ENCODE data around the gene RAD9A. TPM values are rescaled to one million over a fixed set of nuclear protein-coding genes. Genes with fewer than 3 reads are reported as not detected.
A peak's percentile ranks its signal among the peaks of the same experiment; 100 is the strongest.

The RAD9A gene
- total RNA-seq, 1 experiment from 2014 or later, result 13.8 TPM

DNA sequence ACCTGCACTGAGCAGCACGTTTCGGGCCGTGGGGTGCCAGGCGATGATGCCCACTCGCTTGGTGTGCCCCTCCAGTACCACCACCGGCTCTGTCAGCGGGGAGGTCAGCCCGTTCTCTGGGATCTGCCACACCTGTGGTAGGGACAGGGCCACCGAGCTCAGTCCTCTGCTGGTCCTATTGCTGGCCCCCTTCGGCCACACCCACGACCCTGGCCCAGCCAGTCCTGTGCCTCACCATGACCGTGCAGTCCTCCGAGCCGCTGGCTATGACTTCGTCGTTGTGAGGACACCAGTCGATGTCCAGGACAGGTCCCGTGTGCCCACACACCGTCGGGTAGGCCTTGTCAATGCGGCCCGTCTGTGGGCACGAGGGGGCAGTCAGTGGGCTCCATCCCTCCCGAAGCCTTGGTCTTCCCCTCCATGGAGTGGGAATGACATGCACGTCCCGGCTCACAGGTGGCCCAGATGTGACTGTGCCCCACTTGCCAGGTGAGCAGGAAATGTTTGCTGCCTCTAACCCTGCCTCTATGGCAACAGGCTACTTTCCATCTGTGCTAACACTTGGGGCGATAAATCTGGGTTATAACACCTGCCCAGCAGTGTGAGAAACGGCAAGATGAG is 50.1 kb downstream of the RAD9A start:
- no peaks in the 10 kb centered on the region for H3K27me3 ChIP-seq (replicated peaks)
- DNase-seq (ENCODE audit: low read depth in 1 of 2, low spot score in 2 of 2), result no peak
- H3K9me3 ChIP-seq (replicated peaks), result no peaks in the 10 kb centered on the region
- H3K4me1 ChIP-seq (replicated peaks), result peaks cover 21% of the 10 kb centered on the region
- peak overlapping the region; percentile 76 for H3K4me3 ChIP-seq
- no peak overlapping the region for H3K27ac ChIP-seq
- H3K36me3 ChIP-seq, result peaks cover 60% of the 10 kb centered on the region

DNA sequence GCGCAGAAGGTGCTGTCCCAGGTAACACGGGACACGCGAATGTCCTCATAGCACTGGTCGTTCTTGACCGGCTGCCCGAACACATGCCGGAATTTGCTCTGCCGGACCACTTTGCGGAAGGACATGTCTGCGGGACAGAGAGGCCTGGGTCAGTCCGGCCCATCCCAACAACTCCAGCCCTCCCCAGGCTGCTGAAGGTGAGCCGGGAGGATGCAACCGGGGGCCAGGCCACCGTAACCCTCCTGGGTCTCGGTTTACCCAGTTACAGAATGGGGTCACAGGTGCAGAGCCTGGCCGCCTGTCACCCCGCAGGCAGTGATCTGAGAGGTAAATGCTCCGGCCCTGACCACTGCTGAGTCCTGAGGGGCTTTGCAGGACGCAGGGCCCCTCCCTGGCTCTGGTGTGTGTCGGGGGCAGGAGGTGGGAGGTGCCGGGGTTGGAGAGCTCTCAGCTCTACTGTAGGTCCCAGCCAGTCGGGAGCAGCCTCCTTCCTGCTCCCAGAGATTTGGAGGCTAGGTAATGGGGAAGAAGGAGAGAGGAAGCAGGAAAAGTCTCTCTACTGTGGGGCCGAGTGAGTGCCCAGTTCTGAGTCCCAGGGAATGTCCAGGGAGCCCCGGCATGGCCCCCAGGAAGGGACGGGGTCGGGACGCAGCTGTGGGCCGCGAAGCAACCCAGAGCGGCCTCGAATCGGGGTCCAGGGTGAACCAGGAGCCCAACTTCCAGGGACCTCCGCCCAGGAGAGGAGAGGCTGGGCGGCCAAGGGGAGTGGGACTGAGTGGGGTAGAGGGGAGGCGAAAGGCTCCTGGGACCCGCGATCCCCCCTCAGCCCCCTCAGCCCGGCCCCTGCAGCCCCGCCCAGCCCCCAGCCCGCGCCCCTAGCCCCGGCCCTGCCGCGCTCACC is 51.0 kb downstream of the RAD9A start:
- Histone ChIP-seq H3K27me3 (replicated peaks) (no peaks in the 10 kb centered on the region), H3K36me3 (peaks cover 54% of the 10 kb centered on the region), H3K4me1 (replicated peaks) (peaks cover 30% of the 10 kb centered on the region), H3K4me3 (peak overlapping the region; percentile 76), H3K9me3 (replicated peaks) (no peaks in the 10 kb centered on the region), H3K27ac (peak overlapping the region; percentile 73)
- DNase-seq (ENCODE audit: low read depth in 1 of 2, low spot score in 2 of 2), result peak in 1 of 2 experiments; percentile 42

- Histone ChIP-seq H3K27ac (no peak overlapping the region), H3K9me3 (replicated peaks) (no peaks in the 10 kb centered on the region), H3K4me1 (replicated peaks) (peaks cover 32% of the 10 kb centered on the region), H3K27me3 (replicated peaks) (no peaks in the 10 kb centered on the region), H3K4me3 (no peak overlapping the region), H3K36me3 (peaks cover 26% of the 10 kb centered on the region)
- DNase-seq (ENCODE audit: low read depth in 1 of 2, low spot score in 2 of 2), result no peak
Observed at GRCh38 chr11:67445515-67445914, 53.7 kb downstream of the RAD9A start.

Other genes starting within 250 kb of the RAD9A start
- 96.2 and 138 TPM in 2 replicates for gene GRK2, start 125.5 kb upstream of the RAD9A start, total RNA-seq (2014; rRNA removed; shearing (Covaris generic))
- gene ANKRD13D, start 102.7 kb upstream of the RAD9A start, total RNA-seq (2014; rRNA removed; shearing (Covaris generic)), result 40.2 and 61.7 TPM in 2 replicates
- 13.4 and 17.5 TPM in 2 replicates for gene SSH3, start 88.5 kb upstream of the RAD9A start, total RNA-seq (2014; rRNA removed; shearing (Covaris generic))
- gene POLD4, start 38.4 kb upstream of the RAD9A start, total RNA-seq (2014; rRNA removed; shearing (Covaris generic)), result 81.8 and 125 TPM in 2 replicates
- 6.9 and 9.4 TPM in 2 replicates for gene CLCF1, start 18.4 kb upstream of the RAD9A start, total RNA-seq (2014; rRNA removed; shearing (Covaris generic))
- gene PPP1CA, start 9.9 kb downstream of the RAD9A start, total RNA-seq (2014; rRNA removed; shearing (Covaris generic)), result 668 and 731 TPM in 2 replicates
- not detected in 2 replicates for gene TBC1D10C, start 12.1 kb downstream of the RAD9A start, total RNA-seq (2014; rRNA removed; shearing (Covaris generic))
- not detected in 2 replicates for gene CARNS1, start 23.7 kb downstream of the RAD9A start, total RNA-seq (2014; rRNA removed; shearing (Covaris generic))
- gene RPS6KB2, start 36.5 kb downstream of the RAD9A start, total RNA-seq (2014; rRNA removed; shearing (Covaris generic)), result 166 and 177 TPM in 2 replicates
- gene PTPRCAP, start 45.7 kb downstream of the RAD9A start, total RNA-seq (2014; rRNA removed; shearing (Covaris generic)), result 0.37 TPM in 1 of 2 replicates, not detected in the other
- 123 and 181 TPM in 2 replicates for gene CORO1B, start 51.5 kb downstream of the RAD9A start, total RNA-seq (2014; rRNA removed; shearing (Covaris generic))
- gene GPR152, start 60.7 kb downstream of the RAD9A start, total RNA-seq (2014; rRNA removed; shearing (Covaris generic)), result not detected in 2 replicates
- not detected in 2 replicates for gene CABP4, start 63.4 kb downstream of the RAD9A start, total RNA-seq (2014; rRNA removed; shearing (Covaris generic))
- 61.1 and 105 TPM in 2 replicates for gene TMEM134, start 77.3 kb downstream of the RAD9A start, total RNA-seq (2014; rRNA removed; shearing (Covaris generic))
- 184 and 185 TPM in 2 replicates for gene AIP, start 91.0 kb downstream of the RAD9A start, total RNA-seq (2014; rRNA removed; shearing (Covaris generic))
- 11.5 and 18.7 TPM in 2 replicates for gene PITPNM1, start 113.4 kb downstream of the RAD9A start, total RNA-seq (2014; rRNA removed; shearing (Covaris generic))
- 61.9 and 82.4 TPM in 2 replicates for gene CDK2AP2, start 116.2 kb downstream of the RAD9A start, total RNA-seq (2014; rRNA removed; shearing (Covaris generic))
- gene CABP2, start 131.5 kb downstream of the RAD9A start, total RNA-seq (2014; rRNA removed; shearing (Covaris generic)), result not detected in 2 replicates
- 2,425 and 2,720 TPM in 2 replicates for gene GSTP1, start 191.8 kb downstream of the RAD9A start, total RNA-seq (2014; rRNA removed; shearing (Covaris generic))
- gene NDUFV1, start 214.9 kb downstream of the RAD9A start, total RNA-seq (2014; rRNA removed; shearing (Covaris generic)), result 308 and 343 TPM in 2 replicates
- gene NUDT8, start 238.0 kb downstream of the RAD9A start, total RNA-seq (2014; rRNA removed; shearing (Covaris generic)), result 7.4 and 14.0 TPM in 2 replicates
- gene TBX10, start 247.8 kb downstream of the RAD9A start, total RNA-seq (2014; rRNA removed; shearing (Covaris generic)), result not detected in 2 replicates

All from SJSA1 (cell line).